Pons (tissue), 1 donor: ENCODE data around the gene MCTP2.

Experiments
- DNase-seq: peaks from one replicate; pipeline ENCODE4 v3.0.0-alpha.2; 2016; ENCODE audit warnings: low spot score

The MCTP2 gene

GRCh38 chr15:94230883-94231722, at the start of gene MCTP2:
TSS of gene MCTP2 (plus strand) at chr15:94231561. CDS start at chr15:94298266, 66,705 bp downstream.
- DNase-seq: no peak

- DNase-seq: no peak
Measured at GRCh38 chr15:94182883-94183282, 48.5 kb upstream of the MCTP2 start.

DNA sequence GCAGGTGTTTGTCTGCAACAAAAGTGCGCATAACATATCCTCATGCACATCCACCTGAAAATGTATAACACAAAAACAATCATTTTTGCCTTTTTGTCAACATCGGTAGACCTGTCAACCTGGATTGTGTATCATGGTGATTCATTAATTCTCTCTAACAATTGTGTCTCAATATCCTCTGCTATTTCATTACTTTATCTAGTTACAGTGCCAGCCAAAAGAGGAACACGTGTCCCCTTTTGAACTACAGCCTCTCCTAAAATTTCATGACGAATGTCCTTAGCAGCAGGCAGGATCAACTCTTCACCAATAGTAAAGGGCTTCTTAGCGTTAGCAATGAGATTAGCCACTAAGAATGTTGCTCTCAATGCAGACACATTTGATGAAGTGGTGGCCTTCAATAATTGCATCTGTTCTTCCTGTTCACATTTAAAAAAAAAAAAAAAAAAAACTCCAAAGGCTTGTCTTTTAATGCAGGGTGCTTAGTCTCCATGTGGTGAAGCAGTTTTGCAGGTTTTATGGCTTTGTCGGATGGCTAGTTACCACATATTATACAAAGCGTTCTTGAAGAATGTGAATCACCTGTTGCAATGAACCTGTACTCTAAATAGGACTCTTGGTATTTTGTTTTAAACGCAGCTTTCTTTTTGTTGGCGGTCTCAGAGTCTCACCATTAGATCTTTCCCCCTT, 45.7 kb upstream of the MCTP2 start:
- no peak for DNase-seq

- DNase-seq: no peak
Measured at GRCh38 chr15:94186770-94187331, 44.5 kb upstream of the MCTP2 start.

DNA sequence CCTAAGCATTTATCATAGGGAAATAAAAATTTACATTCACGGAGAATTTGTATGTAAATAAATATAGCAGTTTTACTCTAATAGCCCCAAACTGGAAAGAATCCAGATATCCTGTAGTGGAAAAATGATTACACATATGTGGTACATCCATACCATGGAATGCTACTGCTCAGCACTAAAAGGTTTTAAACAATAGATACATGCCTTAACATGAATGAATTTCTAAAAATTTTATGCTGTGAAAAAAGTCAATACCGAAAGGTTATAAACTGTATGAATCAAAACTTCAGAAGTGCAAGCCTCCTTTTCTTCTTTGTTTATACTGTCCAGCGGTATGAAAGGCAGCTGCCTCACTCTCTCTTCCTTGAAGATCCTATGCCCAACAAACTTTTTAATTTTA, 37.5 kb upstream of the MCTP2 start:
- DNase-seq: no peak

- DNase-seq: no peak
Measured at GRCh38 chr15:94196531-94196930, 34.8 kb upstream of the MCTP2 start.

- DNase-seq: no peak
Measured at GRCh38 chr15:94198633-94199032, 32.7 kb upstream of the MCTP2 start.

DNA sequence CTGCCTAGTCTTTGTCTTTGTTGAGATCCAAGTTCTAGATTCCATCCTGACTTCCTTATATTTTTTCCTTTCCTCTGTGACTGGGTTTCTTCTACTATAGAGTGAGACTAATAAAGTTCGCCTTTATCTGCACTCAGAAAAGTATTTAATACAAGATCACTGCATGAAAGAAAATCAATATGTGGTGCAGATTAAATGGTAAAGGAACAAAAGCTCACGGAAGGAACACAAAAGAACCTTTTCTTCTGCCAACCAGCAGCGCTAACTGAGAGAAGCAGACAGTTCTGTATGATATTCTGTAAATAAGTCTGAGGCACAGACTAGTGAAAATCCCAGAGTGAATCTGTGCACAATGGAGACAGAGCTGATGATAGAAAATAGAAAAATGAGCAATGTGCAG, 31.6 kb upstream of the MCTP2 start:
- no peak for DNase-seq

GRCh38 chr15:94203306-94203705, 28.1 kb upstream of the MCTP2 start:
- DNase-seq: no peak

DNA sequence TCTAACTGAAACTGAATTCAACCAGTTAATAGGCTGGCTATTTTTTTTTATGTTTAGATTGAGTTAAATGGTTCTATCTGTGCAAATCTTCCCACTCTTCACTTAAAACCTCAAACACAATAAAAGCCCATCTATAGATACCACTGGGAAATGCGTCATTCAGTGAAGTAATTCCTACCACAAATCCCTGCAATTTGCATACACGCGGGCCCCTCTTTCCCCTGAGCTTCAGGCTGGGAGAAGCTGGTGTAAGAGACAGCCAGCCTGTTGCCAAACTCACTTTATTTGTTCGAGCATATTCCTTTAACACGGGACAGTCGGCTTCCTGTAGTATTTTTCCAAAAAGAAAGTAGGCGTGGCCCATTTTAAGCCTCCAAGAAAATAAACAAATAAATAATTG, 26.0 kb upstream of the MCTP2 start:
- DNase-seq: no peak

DNA sequence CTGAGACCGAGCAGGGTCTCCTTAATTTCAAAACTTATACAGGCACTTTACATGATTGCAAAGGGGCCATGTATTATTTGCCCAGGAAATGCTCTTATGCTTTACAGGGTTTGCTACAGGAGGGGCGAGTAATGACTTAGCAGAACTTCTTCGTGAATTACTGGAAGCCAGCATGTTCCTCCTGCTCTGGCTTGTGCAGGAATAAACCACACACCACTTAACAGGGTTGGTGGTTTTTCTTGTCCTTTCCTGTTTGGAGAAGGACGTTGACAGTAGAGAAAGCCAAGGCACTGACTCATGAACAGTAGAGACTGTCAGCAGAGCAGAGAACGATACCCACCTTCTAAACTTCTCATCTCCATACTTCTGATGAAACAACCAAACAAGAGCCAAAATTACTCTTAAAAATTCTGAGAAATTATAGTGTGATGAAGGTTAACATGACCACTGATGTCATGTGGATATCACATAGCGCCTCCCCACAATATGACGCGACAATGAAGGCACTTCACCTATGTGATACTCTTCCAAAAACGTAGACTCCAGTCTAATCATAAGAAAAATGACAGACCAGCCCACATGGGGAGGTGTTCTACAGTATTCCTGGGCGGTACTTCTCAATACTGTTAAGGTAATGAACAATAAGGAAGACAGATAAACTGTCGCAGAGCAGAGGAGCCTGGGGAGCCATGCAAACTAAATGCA, 24.7 kb upstream of the MCTP2 start:
- no peak for DNase-seq

DNA sequence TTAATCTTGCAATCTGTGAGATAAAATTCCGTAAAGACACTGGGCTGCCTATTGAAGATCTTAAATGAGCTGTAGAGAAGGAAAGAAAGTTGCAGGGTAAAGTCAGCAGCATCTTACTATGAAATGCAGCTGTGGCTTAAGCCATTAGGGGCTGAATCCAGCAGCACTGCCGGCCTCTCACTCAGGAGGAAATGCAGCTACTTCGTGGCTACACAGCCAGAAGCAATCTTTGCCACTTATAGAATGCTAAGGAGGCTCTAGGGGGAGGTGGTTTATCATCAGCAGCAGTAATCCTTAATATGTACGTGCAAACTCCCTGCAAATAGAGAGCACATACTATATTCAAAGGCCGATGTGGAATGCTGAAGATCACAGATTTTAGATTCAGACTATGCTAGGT, 19.1 kb upstream of the MCTP2 start:
- no peak for DNase-seq

- DNase-seq: no peak
Measured at GRCh38 chr15:94225616-94226015, 5.7 kb upstream of the MCTP2 start.

- DNase-seq: no peak
Measured at GRCh38 chr15:94228611-94229010, 2.8 kb upstream of the MCTP2 start.

GRCh38 chr15:94229591-94230369, 1.6 kb upstream of the MCTP2 start:
- DNase-seq: no peak

DNA sequence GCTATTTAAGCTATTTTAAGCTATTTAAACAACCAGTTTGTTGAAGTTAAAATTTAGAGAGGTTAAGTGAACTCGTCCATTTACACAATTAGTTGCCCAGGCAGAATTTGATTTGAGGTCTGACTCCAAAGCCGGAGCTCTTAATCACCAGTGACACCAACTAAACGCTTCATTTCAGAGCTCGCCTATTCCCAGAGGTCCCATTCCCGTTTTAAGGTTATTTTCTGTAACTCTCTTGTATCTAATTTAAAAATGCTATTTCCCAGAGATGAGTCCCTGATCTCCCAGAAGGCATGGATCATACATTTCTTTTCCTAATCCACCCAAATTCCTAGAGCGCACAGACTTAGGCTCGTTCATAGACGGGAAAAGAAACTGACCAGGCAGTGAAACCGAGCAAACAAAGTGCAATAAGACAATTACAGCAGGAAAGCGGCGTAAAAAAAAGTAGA, 904 bp upstream of the MCTP2 start:
- no peak for DNase-seq

DNA sequence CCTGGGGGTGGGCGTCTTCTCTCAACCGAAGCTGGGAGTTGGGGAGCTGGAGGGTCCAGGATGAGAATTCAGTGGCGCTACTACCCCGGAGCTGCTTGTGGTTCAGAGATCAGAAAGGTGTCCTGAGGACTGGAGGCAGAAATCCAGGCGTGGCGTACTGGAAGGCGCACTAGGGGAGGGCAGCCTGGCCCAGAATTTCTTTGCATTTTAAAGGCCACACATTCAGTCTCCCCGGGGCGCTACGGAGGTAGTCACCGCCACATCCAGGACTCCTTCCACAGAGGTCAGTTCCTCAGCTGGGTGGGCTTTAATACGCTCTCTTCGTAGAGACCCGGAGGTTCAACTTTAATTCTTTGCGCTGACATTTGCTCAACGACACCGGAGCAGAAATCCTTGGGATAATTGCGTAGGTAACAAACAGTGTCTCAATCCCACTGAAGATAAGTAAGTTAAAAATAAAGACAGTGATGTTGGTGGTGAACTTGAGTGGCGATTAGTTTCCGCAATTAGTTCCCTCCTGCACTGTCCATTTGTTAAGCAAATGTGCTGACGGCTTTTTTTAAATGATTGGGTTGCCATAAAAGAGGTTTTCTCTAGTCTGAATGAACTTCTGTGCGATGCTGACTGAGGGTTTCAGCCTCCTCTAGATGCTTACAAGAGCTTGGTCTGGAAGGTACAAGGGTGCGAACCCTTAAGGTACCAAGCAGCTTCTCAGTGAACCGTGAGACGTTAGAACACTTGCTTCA, 535 bp downstream of the MCTP2 start:
- DNase-seq: no peak

GRCh38 chr15:94233441-94233840, 2.1 kb downstream of the MCTP2 start:
- DNase-seq: no peak

- DNase-seq: no peak
Measured at GRCh38 chr15:94234300-94234699, 2.9 kb downstream of the MCTP2 start.

DNA sequence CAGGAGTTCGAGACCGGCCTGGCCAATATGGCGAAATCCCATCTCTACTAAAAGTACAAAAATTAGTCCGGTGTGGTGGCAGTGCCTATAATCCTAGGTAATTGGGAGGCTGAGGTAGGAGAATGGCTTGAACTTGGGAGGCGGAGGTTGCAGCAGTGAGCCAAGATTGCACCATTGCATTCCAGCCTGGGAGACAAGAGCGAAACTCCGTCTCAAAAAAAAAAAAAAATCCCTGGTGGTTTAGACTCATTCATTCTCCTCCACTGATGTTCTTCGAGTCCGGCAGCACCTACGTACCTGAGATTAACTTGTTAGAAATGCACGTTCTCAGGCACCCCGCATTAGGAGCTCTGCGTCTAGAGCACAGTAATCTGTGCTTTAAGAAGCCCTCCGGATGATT, 3.7 kb downstream of the MCTP2 start:
- DNase-seq: no peak

DNA sequence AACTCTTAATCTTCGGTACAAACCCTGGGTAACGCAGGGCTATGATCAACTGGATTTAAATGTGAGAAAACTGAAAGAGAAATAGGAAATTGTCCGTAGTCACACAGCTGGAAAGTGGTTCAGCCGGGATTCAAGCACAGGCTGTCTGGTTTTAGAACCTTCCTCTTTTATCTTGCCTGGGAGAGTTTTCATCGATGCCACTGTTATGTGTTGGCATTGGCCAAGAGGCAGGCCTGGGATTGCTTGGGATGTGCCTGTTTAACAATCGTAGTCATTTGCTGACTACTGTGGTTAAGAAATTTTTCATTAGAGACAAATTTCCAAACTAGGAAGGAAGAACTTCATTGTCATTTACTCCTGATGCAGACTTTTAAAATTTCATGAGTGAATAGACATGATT, 4.3 kb downstream of the MCTP2 start:
- DNase-seq: no peak
